Coronary artery (tissue), 2 donors: ENCODE measurements around the gene ICE1.

Experiments used
- DNase-seq: peaks from one replicate; pipeline ENCODE4 v3.0.0-alpha.2; 2017; ENCODE audit warnings: low spot score
- H3K27ac ChIP-seq, 2 donors: fragments of 200-600 bp; sonication (generic); one replicate each; pipeline ENCODE4 v1.5.1; 2016 to 2019
- H3K4me3 ChIP-seq: fragments of 200-600 bp; sonication (generic); 2 replicates; pipeline ENCODE4 v1.5.1; 2016; ENCODE audit warnings: mild to moderate bottlenecking, moderate library complexity
- TF ChIP-seq, protein P1 (sequence below): fragments of 200-600 bp; sonication (generic); IDR thresholded peaks from one replicate; pipeline ENCODE4 v1.5.1; 2019; ENCODE audit warnings: antibody characterized with exemption

The ICE1 gene

DNA sequence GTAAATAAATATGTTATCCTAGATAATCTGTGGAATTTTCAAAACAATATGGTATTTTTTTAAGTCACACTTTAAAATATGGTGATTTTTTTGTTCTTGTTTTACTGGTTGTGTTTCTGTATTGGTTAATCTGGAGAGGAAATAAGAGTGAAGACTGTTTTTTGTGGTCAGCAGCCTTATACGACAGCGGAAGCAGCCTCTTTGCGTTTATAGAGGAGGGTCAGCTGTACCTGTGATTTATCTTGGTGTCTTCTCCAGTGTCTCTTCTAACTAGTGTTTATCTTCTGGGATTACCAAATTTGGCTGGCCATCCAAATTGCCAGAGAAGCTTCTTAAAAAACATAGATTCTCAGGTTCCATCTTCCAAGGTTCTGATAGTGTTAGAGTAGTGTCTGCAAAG lies 58.7 kb downstream of the ICE1 start:
- DNase-seq: no peak
- H3K27ac ChIP-seq: no peak overlapping the region
- H3K4me3 ChIP-seq: no peak overlapping the region
- TF ChIP-seq, protein P1, sequence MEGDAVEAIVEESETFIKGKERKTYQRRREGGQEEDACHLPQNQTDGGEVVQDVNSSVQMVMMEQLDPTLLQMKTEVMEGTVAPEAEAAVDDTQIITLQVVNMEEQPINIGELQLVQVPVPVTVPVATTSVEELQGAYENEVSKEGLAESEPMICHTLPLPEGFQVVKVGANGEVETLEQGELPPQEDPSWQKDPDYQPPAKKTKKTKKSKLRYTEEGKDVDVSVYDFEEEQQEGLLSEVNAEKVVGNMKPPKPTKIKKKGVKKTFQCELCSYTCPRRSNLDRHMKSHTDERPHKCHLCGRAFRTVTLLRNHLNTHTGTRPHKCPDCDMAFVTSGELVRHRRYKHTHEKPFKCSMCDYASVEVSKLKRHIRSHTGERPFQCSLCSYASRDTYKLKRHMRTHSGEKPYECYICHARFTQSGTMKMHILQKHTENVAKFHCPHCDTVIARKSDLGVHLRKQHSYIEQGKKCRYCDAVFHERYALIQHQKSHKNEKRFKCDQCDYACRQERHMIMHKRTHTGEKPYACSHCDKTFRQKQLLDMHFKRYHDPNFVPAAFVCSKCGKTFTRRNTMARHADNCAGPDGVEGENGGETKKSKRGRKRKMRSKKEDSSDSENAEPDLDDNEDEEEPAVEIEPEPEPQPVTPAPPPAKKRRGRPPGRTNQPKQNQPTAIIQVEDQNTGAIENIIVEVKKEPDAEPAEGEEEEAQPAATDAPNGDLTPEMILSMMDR: no peak

DNA sequence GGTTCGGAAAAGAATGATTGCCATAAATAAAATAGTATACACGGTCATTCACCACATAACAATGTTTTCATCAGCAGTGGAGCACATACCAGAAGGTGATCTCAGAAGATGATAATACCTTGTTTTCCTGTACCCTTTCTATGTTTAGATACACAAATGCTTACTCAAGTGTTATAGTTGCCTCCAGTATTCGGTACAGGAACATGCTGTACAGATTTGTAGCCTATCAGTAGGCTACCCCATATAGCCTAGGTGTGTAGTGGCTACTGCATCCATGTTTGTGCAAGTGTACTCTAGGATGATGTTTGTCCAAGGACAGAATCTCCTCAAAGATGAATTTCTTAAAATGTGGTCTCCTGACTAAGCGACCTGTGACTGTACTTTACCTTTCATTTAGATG lies 59.2 kb downstream of the ICE1 start:
- H3K27ac ChIP-seq: no peak overlapping the region
- TF ChIP-seq, protein P1: no peak
- no peak for DNase-seq
- H3K4me3 ChIP-seq: no peak overlapping the region

DNA sequence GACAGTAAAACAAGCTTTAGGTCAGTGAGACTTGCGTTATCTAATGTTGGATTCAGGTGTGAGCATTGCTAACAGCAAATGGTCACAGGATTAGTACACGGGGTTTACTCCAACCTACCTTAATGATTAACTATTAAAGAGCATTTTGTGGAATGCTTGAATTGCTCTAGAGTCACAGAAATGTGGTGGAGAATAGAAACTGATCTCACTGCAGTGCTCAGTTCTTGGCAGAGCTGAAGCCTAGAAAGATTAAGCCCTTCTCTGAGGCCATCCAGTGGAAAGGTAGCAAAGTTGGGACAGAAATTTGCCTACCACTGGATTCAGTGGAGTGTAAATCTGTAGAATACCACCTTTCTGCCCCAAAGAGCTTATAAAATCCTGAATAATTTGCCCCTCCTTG lies 60.9 kb downstream of the ICE1 start:
- Histone ChIP-seq H3K4me3 (no peak overlapping the region), H3K27ac (no peak overlapping the region)
- TF ChIP-seq, protein P1: no peak
- DNase-seq: no peak

DNA sequence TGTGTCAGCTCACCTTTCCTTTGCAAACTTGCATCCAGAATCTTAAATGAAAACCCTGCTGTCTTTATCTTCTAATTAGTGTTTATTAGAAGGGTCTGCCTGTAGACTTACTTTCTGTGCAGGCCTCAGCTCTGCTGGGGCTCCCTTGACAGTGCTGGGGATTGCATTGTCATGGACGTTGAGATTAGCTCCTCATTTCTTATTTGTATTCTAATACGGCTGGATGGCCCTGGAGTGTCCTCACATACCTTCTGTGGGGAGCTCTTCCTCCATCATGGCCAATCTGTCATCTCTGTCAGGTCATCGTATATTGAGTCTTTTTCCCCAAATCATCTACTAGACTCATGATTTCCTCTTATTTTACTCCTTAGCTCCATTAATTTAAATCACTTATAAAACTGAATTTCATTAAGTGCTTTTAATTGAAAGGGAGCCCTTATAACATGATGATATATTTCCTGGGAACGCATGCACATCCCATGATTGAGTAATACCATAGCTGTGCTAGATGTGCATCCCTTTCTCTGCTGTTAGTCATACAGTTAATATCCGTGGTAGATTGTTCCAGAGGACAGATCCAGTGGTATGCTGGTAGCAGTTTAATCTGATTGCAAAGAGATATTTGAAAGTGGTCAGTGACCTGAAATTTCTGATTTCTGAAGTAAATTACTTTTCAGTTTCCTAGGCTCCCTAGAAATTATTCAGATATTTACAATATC lies 61.6 kb downstream of the ICE1 start:
- H3K4me3 ChIP-seq: no peak overlapping the region
- TF ChIP-seq, protein P1: no peak
- no peak for DNase-seq
- no peak overlapping the region for H3K27ac ChIP-seq

DNA sequence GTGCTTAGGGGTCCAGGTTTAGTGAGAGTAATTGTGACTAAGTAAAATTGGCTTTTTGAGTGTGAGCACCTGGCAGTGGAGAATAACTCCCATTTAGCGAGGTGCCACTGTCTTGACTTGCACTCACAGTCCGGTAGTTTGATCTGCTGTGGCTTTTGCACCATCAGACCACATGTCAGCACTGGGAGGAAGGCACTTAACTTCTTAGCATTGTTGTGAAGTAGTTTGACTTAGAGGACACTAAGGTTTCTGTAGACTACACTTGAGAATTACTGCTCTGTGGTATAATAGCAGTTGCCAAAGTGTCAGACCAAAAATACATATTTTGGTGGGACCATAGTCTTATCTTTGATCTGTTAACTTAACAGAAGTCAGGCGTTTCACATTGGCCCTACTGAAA lies 63.6 kb downstream of the ICE1 start:
- TF ChIP-seq, protein P1: no peak
- DNase-seq: no peak
- Histone ChIP-seq H3K4me3 (no peak overlapping the region), H3K27ac (no peak overlapping the region)

DNA sequence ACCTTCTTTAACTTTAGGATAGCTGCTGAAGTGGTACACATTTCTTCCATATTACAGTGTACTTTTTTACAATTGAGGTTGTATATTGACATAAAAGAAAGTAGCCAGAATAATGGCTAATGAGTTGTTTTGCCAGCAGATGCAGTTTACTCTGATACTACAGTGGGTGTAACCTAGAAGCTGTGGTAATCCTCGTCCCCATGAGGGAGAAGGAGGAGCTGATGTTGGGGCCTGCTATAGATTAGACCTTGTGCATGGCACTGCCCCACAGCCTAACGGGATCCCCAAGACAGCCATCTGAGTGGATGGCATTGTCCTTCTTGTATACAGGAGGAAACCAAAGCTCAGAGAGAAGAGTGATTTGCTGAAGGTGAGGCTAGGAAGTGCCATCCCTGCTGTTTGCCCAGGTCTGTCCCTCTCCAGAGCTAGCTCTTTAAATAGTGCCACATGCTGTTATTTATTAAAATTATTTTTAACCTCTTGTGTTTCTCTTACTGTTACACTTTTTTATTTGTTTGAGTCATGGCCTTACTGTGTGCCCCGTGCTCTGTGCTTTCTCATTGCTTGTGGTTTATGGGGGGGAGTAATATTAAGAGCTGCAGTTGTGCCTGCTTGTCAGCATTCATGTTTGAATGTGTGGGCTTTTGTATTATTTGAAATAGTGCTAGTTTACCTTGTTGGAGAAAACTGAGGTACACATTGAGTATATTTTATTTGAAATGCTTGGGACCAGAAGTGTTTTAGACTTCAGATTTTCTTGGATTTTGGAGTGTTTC lies 65.3 kb downstream of the ICE1 start:
- Histone ChIP-seq H3K27ac (no peak overlapping the region), H3K4me3 (no peak overlapping the region)
- TF ChIP-seq, protein P1: no peak
- no peak for DNase-seq
